Activated effector memory CD4-positive, alpha-beta T cell treated with anti-CD3 and anti-CD28 coated beads, Interleukin-2, amount 50 U/mL, for 16 hours (primary cell): ENCODE data around the gene C9orf72.

Experiments
- DNase-seq: peaks from one replicate; pipeline ENCODE4 v3.0.0-alpha.2; 2020

C9orf72 gene

GRCh38 chr9:27573634-27574590 lies 631 bp upstream of the C9orf72 start:
- peak; percentile 97 for DNase-seq

DNA sequence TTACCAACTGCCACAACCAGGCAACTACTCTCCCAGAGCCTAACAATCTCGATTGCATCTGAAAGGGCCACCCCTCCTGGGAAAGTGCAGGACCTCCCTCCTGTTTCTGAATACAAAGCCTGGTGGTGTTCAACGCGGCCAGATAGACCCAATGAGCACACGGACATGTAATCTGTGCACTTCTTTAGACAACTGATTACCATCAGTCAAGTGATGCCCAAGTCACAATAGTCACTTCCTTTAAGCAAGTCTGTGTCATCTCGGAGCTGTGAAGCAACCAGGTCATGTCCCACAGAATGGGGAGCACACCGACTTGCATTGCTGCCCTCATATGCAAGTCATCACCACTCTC lies 739 bp downstream of the C9orf72 start:
- DNase-seq, result no peak

DNA sequence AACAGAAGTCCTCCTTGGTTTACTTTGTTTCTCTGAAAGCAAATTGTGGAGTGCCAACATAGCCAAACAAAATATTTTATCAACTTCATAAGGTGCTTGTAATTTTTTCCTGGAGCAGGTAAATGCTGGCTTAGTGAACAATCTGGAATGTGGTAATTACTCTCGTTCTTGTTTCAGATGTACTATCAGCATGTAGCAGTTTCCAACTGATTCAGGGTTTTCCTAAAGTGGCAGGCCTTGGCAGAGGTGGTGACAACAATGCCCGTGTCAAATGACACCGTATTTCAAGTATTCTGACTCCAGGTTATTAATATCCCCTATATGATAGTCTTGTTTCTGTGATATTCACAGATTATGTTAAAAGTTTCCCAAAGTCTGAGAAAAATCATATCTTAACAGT lies 1.2 kb downstream of the C9orf72 start:
- no peak for DNase-seq

DNA sequence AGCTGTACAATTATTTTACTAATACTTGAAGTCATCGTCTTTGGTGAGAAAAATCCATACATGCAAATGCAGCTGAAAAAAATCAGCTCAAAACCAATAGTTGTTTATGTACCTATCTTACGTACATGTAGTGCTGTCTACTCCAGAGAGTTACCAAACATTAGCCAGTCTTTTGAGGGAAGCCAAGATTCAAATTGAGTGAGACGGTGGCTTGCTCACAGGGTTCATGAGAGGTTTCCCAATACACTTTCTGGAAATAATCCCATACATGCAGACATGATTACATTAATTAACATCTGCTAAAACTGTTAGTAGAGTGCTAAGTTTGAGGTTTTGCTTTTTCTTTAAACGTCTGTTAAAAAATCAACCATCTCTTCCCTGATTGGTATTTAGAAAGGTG lies 2.3 kb downstream of the C9orf72 start:
- DNase-seq, result no peak

- DNase-seq, result no peak
These were observed 3.9 kb downstream of the C9orf72 start for GRCh38 chr9:27569406-27569805.

- DNase-seq, result no peak
These were observed 7.2 kb downstream of the C9orf72 start for GRCh38 chr9:27566118-27566517.

DNA sequence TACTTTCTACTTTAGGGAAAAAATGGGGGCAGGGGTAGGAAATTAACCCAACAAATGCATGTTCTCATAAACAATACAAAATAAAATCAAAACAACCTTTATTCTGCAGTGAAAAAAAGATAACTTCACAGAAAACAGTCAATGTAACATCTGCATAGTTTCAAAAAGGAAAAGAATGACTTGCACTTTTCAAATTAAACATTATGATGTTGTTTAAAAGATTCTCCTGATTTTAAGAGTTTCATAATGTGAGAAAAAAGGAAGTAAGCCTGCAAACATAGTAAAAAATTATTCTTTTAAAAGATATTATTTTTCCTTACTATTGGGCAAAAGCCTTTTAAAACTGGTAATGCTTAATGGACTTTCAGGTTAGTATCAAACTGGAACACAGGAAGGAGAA lies 7.6 kb downstream of the C9orf72 start:
- DNase-seq, result no peak

GRCh38 chr9:27564670-27565069 lies 8.6 kb downstream of the C9orf72 start:
- DNase-seq, result no peak

DNA sequence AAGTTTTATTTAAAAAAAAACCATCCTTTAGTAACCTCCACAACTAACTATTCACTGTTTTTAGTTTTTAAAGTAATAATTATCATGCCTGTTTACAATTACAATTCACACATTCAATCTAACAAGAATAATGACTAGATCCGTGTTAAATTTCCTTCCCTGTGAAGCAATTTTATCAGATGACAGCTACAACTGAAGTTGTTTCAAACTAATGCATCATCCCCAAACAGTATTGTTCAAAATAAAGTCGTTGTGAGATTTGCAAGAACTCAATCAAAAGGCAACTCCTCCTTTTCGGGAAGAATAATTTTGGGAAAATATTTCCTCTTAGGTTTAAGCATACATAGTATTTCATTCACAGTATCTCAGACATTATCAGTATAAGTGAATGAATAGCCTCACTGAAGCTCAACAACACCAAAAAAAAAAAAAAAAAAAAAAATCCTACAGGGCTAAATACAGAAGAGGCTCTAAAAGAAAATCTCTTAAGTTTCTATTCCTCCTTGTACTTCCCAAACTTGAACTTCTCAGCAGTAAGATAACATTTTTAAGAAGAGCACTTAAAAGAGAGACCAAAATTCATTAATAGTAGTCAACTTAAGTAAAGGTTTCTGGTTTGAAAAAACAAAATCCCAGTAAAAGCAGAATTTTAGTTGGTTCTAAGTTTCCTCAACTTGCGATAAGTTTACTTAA lies 9.4 kb downstream of the C9orf72 start:
- DNase-seq, result no peak

GRCh38 chr9:27561685-27562084 lies 11.6 kb downstream of the C9orf72 start:
- DNase-seq, result no peak

DNA sequence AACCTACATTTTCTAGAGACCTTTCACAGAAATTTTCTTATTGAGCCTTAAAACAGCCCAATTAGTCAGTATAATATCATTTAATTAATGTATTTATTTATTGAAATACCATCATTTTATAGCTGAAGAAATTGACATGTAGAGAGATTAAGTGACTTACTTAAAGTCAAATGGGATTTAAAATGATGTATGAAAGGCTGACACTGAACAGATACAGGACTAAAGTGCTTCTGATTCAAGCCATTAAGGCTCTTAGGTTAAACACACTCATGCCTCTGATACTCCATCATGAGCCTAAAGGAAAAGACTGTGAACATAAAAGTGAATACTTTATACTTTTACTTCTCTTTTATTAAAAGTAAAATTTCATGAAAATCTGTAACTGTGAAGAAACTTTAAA lies 12.8 kb downstream of the C9orf72 start:
- DNase-seq, result no peak

DNA sequence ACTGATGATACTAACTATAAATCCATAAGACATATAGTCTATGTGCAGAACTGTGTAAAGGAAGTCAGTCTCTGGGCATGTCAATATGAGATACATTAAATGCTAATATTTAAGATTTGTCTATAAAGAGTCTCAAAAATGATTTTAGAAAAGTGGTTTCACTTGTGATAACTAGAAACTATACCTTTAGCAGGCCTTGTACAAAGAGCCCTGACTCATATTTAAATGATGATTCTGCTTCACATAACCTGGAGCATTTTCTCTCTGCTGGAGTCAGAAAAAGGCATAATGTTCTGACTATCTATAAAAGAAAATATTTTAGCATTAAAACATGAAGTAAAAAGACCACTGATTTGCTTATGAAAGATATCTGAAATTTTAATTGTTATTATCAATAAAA lies 15.0 kb downstream of the C9orf72 start:
- DNase-seq, result no peak

GRCh38 chr9:27556470-27556869 lies 16.8 kb downstream of the C9orf72 start:
- DNase-seq, result no peak

DNA sequence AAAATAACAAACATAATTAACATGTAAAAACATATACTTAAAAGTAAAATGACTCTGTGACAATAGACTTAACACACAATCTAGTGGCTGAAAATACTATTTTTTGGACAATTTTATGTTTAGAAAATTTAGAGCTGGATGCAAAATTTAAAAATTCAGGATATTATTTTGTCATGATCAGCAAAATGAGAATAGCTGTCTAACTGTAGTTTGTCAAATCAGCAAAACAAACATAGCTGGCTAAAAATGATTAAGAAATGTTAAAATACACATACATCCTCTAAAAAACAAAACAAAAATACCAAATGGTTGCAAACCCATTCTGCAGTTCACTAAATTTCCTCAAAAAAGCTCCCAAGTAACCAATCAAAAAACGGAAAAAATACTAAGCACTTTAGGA lies 18.6 kb downstream of the C9orf72 start:
- no peak for DNase-seq

DNA sequence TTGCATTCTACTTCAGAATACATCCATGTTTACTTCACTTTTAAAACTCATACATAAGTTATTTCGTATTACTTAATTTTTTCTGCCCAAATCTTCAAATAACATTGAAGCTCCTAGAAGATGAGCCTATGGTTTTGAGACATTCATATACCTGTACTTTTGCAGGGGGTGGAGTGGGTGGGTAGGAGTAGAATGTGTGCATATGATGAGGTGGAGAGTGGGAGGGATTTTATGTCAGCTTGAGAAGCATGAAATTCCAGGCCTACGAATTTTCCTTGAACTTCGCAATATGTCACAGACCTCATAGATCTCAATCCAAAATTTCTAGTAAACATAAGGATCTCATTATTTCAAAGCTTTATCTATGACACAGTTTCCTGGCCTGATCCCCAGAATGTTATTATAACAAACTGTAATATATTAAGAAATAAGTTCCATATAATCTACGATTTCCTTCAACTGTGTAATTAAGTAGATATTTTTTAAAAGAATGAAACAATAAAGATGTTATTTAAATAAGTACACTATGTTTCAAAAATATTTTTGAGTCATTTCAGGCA lies 24.0 kb downstream of the C9orf72 start:
- no peak for DNase-seq

- no peak for DNase-seq
These were observed 25.1 kb downstream of the C9orf72 start for GRCh38 chr9:27548055-27548741.

DNA sequence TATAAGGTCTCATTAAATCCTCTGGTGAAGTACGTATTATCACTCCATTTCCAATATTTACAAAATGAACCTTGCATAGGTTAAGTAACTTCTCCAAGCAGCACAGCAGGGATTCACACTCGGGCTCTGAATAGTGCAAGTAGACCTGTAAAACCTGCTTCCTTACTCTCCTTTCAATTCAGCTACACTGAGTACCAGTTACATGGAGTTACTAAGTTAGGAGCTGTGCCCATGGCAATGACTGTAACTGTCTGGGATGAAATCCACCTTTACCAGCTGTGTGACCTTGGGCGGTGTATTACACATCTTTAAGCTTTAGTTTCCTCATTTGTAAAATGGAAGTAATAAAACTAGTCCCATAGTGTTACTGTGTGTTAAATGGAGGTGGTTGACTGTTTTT lies 27.8 kb downstream of the C9orf72 start:
- DNase-seq, result no peak

DNA sequence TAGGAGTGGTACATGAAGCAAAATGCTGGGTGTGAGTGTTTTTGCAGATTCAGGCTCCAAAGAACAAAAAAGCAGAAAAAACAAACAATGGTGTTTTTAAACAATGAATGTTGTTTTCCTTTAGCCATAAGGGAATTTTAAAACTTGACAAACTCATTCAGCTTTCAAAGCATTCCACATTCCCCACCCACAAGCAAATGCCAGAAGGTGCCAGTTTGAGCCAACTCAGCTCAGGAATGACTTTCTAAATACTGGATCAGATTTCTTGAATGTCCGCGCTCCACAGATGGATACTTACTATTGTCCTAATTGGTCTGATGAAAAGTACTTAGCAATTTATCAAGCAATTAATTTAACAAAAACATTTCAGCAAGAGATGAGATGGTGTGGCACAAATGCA lies 30.8 kb downstream of the C9orf72 start:
- no peak for DNase-seq

- no peak for DNase-seq
These were observed 31.5 kb downstream of the C9orf72 start for GRCh38 chr9:27541740-27542139.

DNA sequence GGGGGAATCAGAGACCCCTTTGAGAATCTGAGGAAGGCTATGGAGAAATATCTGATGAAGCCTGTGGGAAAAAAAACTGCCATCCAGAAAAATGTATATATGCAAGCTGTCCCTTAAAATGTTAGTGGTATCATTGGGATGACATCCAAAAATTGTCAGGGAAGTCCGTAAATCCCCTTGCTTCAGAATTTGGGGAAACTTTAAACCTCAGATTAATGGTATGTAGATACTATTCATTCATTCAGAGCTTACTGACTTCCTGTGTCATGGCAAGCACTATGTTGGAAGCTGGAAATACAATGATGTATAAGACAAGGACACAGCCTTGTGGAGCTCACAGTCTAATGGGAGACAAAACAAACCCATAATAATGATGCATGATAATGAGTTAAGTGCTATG lies 32.8 kb downstream of the C9orf72 start:
- no peak for DNase-seq

GRCh38 chr9:27539479-27540441 lies 33.5 kb downstream of the C9orf72 start:
- DNase-seq, result no peak

DNA sequence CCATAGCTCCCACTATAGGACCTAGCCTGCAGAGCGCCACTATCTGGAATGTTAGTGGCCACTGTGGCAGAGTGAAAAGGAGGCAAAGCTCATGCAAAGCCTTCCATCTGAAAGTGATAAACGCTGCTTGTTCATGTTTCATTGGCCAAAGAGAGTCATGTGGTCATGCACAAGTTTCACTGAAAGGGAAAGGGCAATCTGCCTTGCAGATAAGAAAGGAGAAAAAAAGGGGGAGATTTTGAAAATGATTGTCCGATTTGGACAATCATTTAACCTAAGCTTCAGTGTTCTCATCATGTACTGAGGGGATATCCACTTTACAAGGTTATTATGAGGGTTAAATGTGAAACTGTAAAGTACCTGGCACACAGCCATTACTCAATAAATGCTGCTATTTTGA lies 34.6 kb downstream of the C9orf72 start:
- DNase-seq, result no peak
